Stimulated activated naive CD8-positive, alpha-beta T cell treated with anti-CD3 and anti-CD28 coated beads, Interleukin-15, Interleukin-2, amounts not matched to agents 100 ng/mL and 50 ng/mL, for 24 hours (primary cell): ENCODE results near the gene OXSR1.

ENCODE experiments used
- H3K27ac Mint-ChIP-seq: one replicate; pipeline ENCODE4 v1.8.0; 2021; ENCODE audit warnings: mild to moderate bottlenecking, mixed read lengths
- H3K27me3 Mint-ChIP-seq: one replicate; pipeline ENCODE4 v1.8.0; 2021; ENCODE audit warnings: mixed read lengths
- H3K36me3 Mint-ChIP-seq: one replicate; pipeline ENCODE4 v1.8.0; 2021; ENCODE audit warnings: low read depth, mixed read lengths
- H3K4me1 Mint-ChIP-seq: one replicate; pipeline ENCODE4 v1.8.0; 2021; ENCODE audit warnings: low read depth, mixed read lengths
- H3K4me3 Mint-ChIP-seq: one replicate; pipeline ENCODE4 v1.8.0; 2021; ENCODE audit warnings: mild to moderate bottlenecking, mixed read lengths
- H3K9me3 Mint-ChIP-seq: one replicate; pipeline ENCODE4 v1.8.0; 2021; ENCODE audit warnings: mixed read lengths

Gene OXSR1

DNA sequence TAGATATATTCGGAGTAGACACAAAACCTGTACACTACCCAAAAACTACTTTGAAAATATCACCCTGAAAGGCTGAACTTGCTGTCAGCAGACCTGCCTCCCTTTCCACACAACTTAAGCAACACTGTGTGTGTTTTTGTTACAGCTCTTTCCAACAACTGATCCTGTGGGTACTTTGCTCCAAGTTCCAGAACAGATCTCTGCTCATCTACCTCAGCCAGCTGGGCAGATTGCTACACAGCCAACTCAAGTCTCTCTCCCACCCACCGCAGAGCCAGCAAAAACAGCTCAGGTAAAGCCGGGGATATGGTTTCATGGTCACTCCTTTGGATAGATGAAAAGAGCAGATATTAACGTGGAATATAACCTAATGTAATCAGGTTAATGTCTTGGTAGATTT, 80.6 kb downstream of the OXSR1 start:
- H3K36me3 Mint-ChIP-seq: peaks cover 69% of the 10 kb centered on the region
- H3K27me3 Mint-ChIP-seq: no peaks in the 10 kb centered on the region
- peaks cover 4% of the 10 kb centered on the region for H3K4me1 Mint-ChIP-seq
- H3K9me3 Mint-ChIP-seq: no peaks in the 10 kb centered on the region
- no peak overlapping the region for H3K4me3 Mint-ChIP-seq
- no peak overlapping the region for H3K27ac Mint-ChIP-seq

GRCh38 chr3:38247366-38248035, 82.2 kb downstream of the OXSR1 start:
- Mint-ChIP-seq H3K4me1 (peaks cover 4% of the 10 kb centered on the region), H3K27ac (no peak overlapping the region)

DNA sequence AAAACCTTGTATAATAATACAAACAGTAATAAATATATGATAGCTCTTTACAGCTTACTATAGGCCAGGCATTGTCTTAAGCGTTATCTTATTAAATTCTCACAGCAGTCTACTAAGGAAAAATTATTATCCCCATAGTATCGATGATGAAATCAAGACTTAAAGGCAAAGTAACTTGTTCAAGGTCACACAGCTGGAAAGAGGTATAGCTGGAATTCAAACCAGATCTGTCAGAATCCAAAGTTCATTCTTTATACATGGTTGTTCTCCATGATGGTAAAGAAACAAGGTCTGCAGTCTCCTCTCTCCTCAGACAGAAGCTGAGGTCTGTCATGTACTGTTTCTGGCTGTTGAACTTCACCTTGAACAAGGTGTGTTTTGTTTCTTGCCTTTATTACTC, 84.9 kb downstream of the OXSR1 start:
- peaks cover 91% of the 10 kb centered on the region for H3K36me3 Mint-ChIP-seq
- H3K4me3 Mint-ChIP-seq: no peak overlapping the region
- peaks cover 15% of the 10 kb centered on the region for H3K4me1 Mint-ChIP-seq
- no peak overlapping the region for H3K27ac Mint-ChIP-seq
- H3K27me3 Mint-ChIP-seq: no peaks in the 10 kb centered on the region
- no peaks in the 10 kb centered on the region for H3K9me3 Mint-ChIP-seq

More at GRCh38 chr3:38247366-38248035, 82.2 kb downstream of the OXSR1 start:
- H3K36me3 Mint-ChIP-seq: peaks cover 72% of the 10 kb centered on the region
- no peaks in the 10 kb centered on the region for H3K27me3 Mint-ChIP-seq
- no peaks in the 10 kb centered on the region for H3K9me3 Mint-ChIP-seq
- H3K4me3 Mint-ChIP-seq: no peak overlapping the region

- Mint-ChIP-seq H3K27ac (no peak overlapping the region), H3K4me3 (no peak overlapping the region), H3K9me3 (no peaks in the 10 kb centered on the region), H3K4me1 (peaks cover 25% of the 10 kb centered on the region), H3K27me3 (no peaks in the 10 kb centered on the region), H3K36me3 (peaks cover 93% of the 10 kb centered on the region)
These were observed 85.9 kb downstream of the OXSR1 start for GRCh38 chr3:38251197-38251596.

GRCh38 chr3:38253704-38254103, 88.4 kb downstream of the OXSR1 start:
- Mint-ChIP-seq H3K36me3 (peaks cover 82% of the 10 kb centered on the region), H3K27me3 (no peaks in the 10 kb centered on the region), H3K4me1 (peaks cover 40% of the 10 kb centered on the region)

GRCh38 chr3:38254872-38255271, 89.5 kb downstream of the OXSR1 start:
- Mint-ChIP-seq H3K27ac (no peak overlapping the region), H3K36me3 (peaks cover 71% of the 10 kb centered on the region), H3K4me1 (peaks cover 46% of the 10 kb centered on the region), H3K4me3 (no peak overlapping the region), H3K27me3 (no peaks in the 10 kb centered on the region), H3K9me3 (no peaks in the 10 kb centered on the region)

More at GRCh38 chr3:38253704-38254103, 88.4 kb downstream of the OXSR1 start:
- no peaks in the 10 kb centered on the region for H3K9me3 Mint-ChIP-seq
- no peak overlapping the region for H3K27ac Mint-ChIP-seq
- no peak overlapping the region for H3K4me3 Mint-ChIP-seq

GRCh38 chr3:38255627-38256026, 90.3 kb downstream of the OXSR1 start:
- Mint-ChIP-seq H3K27ac (no peak overlapping the region), H3K27me3 (no peaks in the 10 kb centered on the region), H3K4me1 (peaks cover 53% of the 10 kb centered on the region), H3K9me3 (no peaks in the 10 kb centered on the region), H3K4me3 (no peak overlapping the region), H3K36me3 (peaks cover 68% of the 10 kb centered on the region)

- peaks cover 53% of the 10 kb centered on the region for H3K4me1 Mint-ChIP-seq
- no peaks in the 10 kb centered on the region for H3K9me3 Mint-ChIP-seq
- no peak overlapping the region for H3K27ac Mint-ChIP-seq
- peaks cover 52% of the 10 kb centered on the region for H3K36me3 Mint-ChIP-seq
- no peak overlapping the region for H3K4me3 Mint-ChIP-seq
- no peaks in the 10 kb centered on the region for H3K27me3 Mint-ChIP-seq
These were observed 92.2 kb downstream of the OXSR1 start for GRCh38 chr3:38257583-38257982.

- Mint-ChIP-seq H3K4me1 (peaks cover 43% of the 10 kb centered on the region), H3K27ac (no peak overlapping the region), H3K27me3 (no peaks in the 10 kb centered on the region), H3K4me3 (no peak overlapping the region), H3K36me3 (peaks cover 23% of the 10 kb centered on the region), H3K9me3 (no peaks in the 10 kb centered on the region)
These were observed 95.1 kb downstream of the OXSR1 start for GRCh38 chr3:38260474-38260873.

- Mint-ChIP-seq H3K4me3 (no peak overlapping the region), H3K36me3 (peaks cover 8% of the 10 kb centered on the region), H3K27ac (no peak overlapping the region), H3K9me3 (no peaks in the 10 kb centered on the region), H3K27me3 (no peaks in the 10 kb centered on the region), H3K4me1 (peaks cover 36% of the 10 kb centered on the region)
These were observed 99.0 kb downstream of the OXSR1 start for GRCh38 chr3:38264353-38264771.

GRCh38 chr3:38264779-38265178, 99.4 kb downstream of the OXSR1 start:
- Mint-ChIP-seq H3K36me3 (peaks cover 8% of the 10 kb centered on the region), H3K4me3 (no peak overlapping the region), H3K4me1 (peaks cover 32% of the 10 kb centered on the region), H3K27ac (no peak overlapping the region), H3K9me3 (no peaks in the 10 kb centered on the region), H3K27me3 (no peaks in the 10 kb centered on the region)

DNA sequence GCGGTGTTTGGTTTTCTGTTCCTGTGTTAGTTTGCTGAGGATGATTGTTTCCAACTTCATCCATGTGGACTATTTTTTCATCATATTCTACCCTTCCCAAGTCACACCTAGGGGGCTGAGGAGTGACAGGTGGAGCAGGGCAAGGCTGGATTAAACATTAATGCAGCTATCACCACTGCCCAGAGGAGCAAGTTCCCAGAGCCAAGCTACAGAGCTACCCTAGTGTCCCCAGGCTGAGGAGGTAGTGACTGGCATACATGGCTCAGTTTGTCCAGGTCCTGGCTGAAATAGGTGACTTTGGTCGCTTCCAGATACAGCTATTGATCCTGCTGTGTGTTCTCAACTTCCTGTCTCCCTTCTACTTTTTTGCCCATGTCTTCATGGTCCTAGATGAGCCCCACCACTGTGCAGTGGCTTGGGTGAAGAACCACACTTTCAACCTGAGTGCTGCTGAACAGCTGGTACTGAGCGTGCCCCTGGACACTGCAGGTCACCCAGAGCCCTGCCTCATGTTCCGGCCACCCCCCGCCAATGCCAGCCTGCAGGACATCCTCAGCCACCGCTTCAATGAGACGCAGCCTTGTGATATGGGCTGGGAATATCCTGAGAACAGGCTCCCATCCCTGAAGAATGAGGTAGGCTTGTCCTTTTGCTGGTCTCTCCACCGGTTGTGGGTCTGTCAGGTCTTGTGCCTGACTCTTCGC, 100.4 kb downstream of the OXSR1 start, which contains the start of gene SLC22A13:
Gene SLC22A13, plus strand, starts transcription at position 209 of the 704 bp plus-strand sequence. Its CDS starts 49 bp downstream, at position 258.
- no peak within 1 kb of the TSS for H3K27ac Mint-ChIP-seq
- peaks cover 24% of the 10 kb centered on the region for H3K4me1 Mint-ChIP-seq
- peaks cover 3% of the 10 kb centered on the region for H3K36me3 Mint-ChIP-seq
- no peaks in the 10 kb centered on the region for H3K27me3 Mint-ChIP-seq
- no peak within 1 kb of the TSS for H3K4me3 Mint-ChIP-seq
- peaks cover 3% of the 10 kb centered on the region for H3K9me3 Mint-ChIP-seq

- Mint-ChIP-seq H3K36me3 (peaks cover 1% of the 10 kb centered on the region), H3K27me3 (no peaks in the 10 kb centered on the region), H3K9me3 (peaks cover 3% of the 10 kb centered on the region), H3K4me1 (peaks cover 24% of the 10 kb centered on the region), H3K27ac (no peak overlapping the region), H3K4me3 (no peak overlapping the region)
These were observed 101.5 kb downstream of the OXSR1 start for GRCh38 chr3:38266810-38267209.

GRCh38 chr3:38267662-38268061, 102.3 kb downstream of the OXSR1 start:
- no peaks in the 10 kb centered on the region for H3K36me3 Mint-ChIP-seq
- H3K27ac Mint-ChIP-seq: no peak overlapping the region
- peaks cover 3% of the 10 kb centered on the region for H3K9me3 Mint-ChIP-seq
- H3K4me3 Mint-ChIP-seq: no peak overlapping the region
- H3K27me3 Mint-ChIP-seq: no peaks in the 10 kb centered on the region
- H3K4me1 Mint-ChIP-seq: peaks cover 24% of the 10 kb centered on the region

- Mint-ChIP-seq H3K36me3 (no peaks in the 10 kb centered on the region), H3K27ac (no peak overlapping the region), H3K27me3 (no peaks in the 10 kb centered on the region), H3K9me3 (peaks cover 3% of the 10 kb centered on the region), H3K4me1 (peaks cover 22% of the 10 kb centered on the region), H3K4me3 (no peak overlapping the region)
These were observed 102.8 kb downstream of the OXSR1 start for GRCh38 chr3:38268087-38268486.
